Activated CD4-positive, alpha-beta memory T cell treated with anti-CD3 and anti-CD28 coated beads, Interleukin-2, amount 10 ng/mL, durations not matched to agents 7 days and 5 days (primary cell): ENCODE measurements around the gene SLC26A3. TPM values are rescaled to one million over a fixed set of nuclear protein-coding genes. Genes with fewer than 3 reads are reported as not detected.

Experiments used
- CTCF ChIA-PET: fragments of 350-600 bp; sonication (Branson Sonifier 250); formaldehyde crosslinking; loops from one replicate; lab custom pipeline; 2021; ENCODE audit warnings: antibody characterized with exemption, inconsistent platforms; lab: Charles Lee
- POLR2A ChIA-PET: fragments of 350-600 bp; sonication (Branson Sonifier 250); formaldehyde crosslinking; loops from one replicate; lab custom pipeline; 2021; ENCODE audit warnings: antibody characterized with exemption; lab: Charles Lee
- DNase-seq: peaks from one replicate; pipeline ENCODE4 v3.0.0-alpha.2; 2020
- H3K27ac Mint-ChIP-seq: one replicate; pipeline ENCODE4 v1.8.0; 2021; ENCODE audit warnings: mild to moderate bottlenecking, mixed read lengths
- H3K27me3 Mint-ChIP-seq: one replicate; pipeline ENCODE4 v1.8.0; 2021; ENCODE audit warnings: mixed read lengths
- H3K36me3 Mint-ChIP-seq: one replicate; pipeline ENCODE4 v1.8.0; 2021; ENCODE audit warnings: low read depth, mixed read lengths
- H3K4me1 Mint-ChIP-seq: one replicate; pipeline ENCODE4 v1.8.0; 2021; ENCODE audit warnings: mixed read lengths
- H3K4me3 Mint-ChIP-seq: one replicate; pipeline ENCODE4 v1.8.0; 2021; ENCODE audit warnings: mild to moderate bottlenecking, mixed read lengths
- H3K9me3 Mint-ChIP-seq: one replicate; pipeline ENCODE4 v1.8.0; 2021; ENCODE audit warnings: mixed read lengths
- total RNA-seq, 2 experiments: library from RNA; stranded (reverse); gene quantifications; one replicate each; pipeline ENCODE4 v1.2.3, GENCODE V29; 2021

The SLC26A3 gene
- total RNA-seq, 2 experiments from 2014 or later = not detected

- ChIA-PET POLR2A (no interaction called here), CTCF (no interaction called here)
- no peak for DNase-seq
- no peaks in the 10 kb centered on the region for H3K4me1 Mint-ChIP-seq
- no peak overlapping the region for H3K27ac Mint-ChIP-seq
- H3K36me3 Mint-ChIP-seq = no peaks in the 10 kb centered on the region
- peaks cover 9% of the 10 kb centered on the region for H3K27me3 Mint-ChIP-seq
- H3K9me3 Mint-ChIP-seq = no peaks in the 10 kb centered on the region
- no peak overlapping the region for H3K4me3 Mint-ChIP-seq
Measured at GRCh38 chr7:107799647-107800264, 3.3 kb downstream of the SLC26A3 start.

- ChIA-PET CTCF (no interaction called here), POLR2A (no interaction called here)
- Mint-ChIP-seq H3K4me3 (no peak overlapping the region), H3K36me3 (no peaks in the 10 kb centered on the region), H3K27ac (no peak overlapping the region), H3K27me3 (peaks cover 14% of the 10 kb centered on the region), H3K4me1 (no peaks in the 10 kb centered on the region), H3K9me3 (no peaks in the 10 kb centered on the region)
- DNase-seq = no peak
Measured at GRCh38 chr7:107792364-107792763, 10.7 kb downstream of the SLC26A3 start.

GRCh38 chr7:107789647-107790046 is 13.4 kb downstream of the SLC26A3 start:
- ChIA-PET POLR2A (no interaction called here), CTCF (no interaction called here)
- H3K27me3 Mint-ChIP-seq = peaks cover 14% of the 10 kb centered on the region
- no peak overlapping the region for H3K4me3 Mint-ChIP-seq
- DNase-seq = no peak
- H3K9me3 Mint-ChIP-seq = no peaks in the 10 kb centered on the region
- peaks cover 14% of the 10 kb centered on the region for H3K4me1 Mint-ChIP-seq
- no peaks in the 10 kb centered on the region for H3K36me3 Mint-ChIP-seq
- H3K27ac Mint-ChIP-seq = no peak overlapping the region

DNA sequence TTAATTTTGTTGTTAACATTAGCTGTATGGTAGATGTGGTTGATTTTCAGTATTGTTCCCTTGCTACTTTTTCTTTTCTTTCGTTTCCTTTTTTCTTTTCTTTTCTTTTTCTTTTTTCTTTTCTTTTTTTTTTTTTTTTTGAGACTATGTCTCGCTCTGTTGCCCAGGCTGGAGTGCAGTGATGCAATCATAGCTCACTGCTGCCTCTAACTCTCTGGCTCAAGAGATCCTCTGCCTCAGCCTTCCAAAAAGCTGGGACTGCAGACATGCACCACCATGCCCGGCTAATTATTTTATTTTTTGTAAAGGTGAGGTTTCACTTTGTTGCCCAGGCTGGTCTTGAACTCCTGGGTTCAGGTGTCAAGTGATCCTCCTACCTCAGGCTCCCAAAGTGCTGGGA is 14.4 kb downstream of the SLC26A3 start:
- Mint-ChIP-seq H3K36me3 (no peaks in the 10 kb centered on the region), H3K4me1 (peaks cover 14% of the 10 kb centered on the region), H3K4me3 (no peak overlapping the region), H3K27me3 (peaks cover 8% of the 10 kb centered on the region), H3K9me3 (no peaks in the 10 kb centered on the region), H3K27ac (no peak overlapping the region)
- CTCF ChIA-PET = interaction anchor here (0.6 to 0.7 kb wide), 2 partner anchors 10 to 408 kb away, joined by 3 to 5 read pairs; no protein-coding TSS in a partner anchor
- POLR2A ChIA-PET = no interaction called here
- no peak for DNase-seq

DNA sequence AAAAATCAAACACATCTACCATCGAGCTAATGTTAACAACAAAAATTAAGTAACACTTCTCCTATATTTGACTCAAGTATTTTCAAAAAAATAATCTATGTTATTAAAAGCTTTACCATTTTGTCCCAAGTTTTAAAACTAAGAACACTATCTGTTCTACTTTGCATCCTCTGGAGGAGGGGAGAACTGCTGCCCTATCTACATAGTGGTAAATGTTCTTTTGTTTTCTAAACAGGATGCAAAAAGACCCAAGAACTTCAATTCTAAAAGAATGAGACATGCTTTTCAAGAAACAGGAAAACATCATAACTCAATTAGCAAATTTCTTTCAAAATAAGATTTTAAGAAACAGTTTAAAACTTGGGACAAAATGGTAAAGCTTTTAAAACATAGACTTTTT is 14.8 kb downstream of the SLC26A3 start:
- H3K36me3 Mint-ChIP-seq = no peaks in the 10 kb centered on the region
- peaks cover 6% of the 10 kb centered on the region for H3K27me3 Mint-ChIP-seq
- H3K4me1 Mint-ChIP-seq = peaks cover 14% of the 10 kb centered on the region
- POLR2A ChIA-PET = no interaction called here
- no peak overlapping the region for H3K4me3 Mint-ChIP-seq
- no peak for DNase-seq
- no peak overlapping the region for H3K27ac Mint-ChIP-seq
- CTCF ChIA-PET = interaction anchor here (0.7 kb wide), 1 partner anchor 10 kb away, joined by 3 read pairs; no protein-coding TSS in a partner anchor
- H3K9me3 Mint-ChIP-seq = no peaks in the 10 kb centered on the region

DNA sequence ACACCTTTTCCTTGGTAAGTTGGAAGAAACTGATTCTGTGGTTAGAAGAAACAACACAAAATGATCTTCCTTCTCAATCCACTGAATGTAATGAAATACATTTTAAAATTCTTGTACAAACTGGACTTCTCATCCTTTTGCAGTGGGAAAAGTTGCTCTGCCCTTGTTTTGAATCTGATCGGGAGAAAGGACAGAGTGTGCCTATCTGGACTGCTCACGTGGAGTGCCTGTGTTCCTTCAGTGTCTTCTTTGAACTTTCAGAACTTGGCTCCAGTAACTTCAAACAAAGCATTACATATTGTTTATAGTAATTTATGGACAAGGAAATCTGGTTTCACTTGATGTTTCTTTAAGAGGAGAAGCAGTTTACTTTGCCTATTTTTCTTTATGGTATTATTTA is 17.1 kb downstream of the SLC26A3 start:
- POLR2A ChIA-PET = no interaction called here
- Mint-ChIP-seq H3K9me3 (no peaks in the 10 kb centered on the region), H3K4me1 (peaks cover 14% of the 10 kb centered on the region), H3K4me3 (no peak overlapping the region), H3K27me3 (peaks cover 5% of the 10 kb centered on the region), H3K36me3 (no peaks in the 10 kb centered on the region), H3K27ac (no peak overlapping the region)
- CTCF ChIA-PET = no interaction called here
- DNase-seq = no peak

DNA sequence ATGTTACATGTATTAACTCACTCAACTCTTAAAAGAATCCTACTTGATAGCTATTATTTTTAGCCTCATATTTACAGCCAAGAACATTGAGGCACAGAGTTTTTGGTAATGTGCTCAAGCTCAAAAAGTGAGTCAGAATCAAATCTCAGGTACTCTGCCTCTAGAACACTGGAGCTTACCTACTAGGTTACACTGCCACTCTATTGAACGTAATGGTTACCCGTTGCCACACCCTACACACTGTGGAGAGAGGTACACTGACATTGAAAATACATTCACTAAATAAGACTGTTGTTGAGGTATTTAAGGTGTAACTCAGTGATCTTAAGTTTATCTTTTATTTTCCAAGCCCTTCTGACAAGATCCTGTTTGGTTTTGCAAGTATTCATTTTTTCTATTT is 17.9 kb downstream of the SLC26A3 start:
- ChIA-PET POLR2A (no interaction called here), CTCF (interaction anchor here (1.7 kb wide), 1 partner anchor 12 kb away, joined by 3 read pairs; no protein-coding TSS in a partner anchor)
- Mint-ChIP-seq H3K36me3 (no peaks in the 10 kb centered on the region), H3K9me3 (no peaks in the 10 kb centered on the region), H3K27ac (no peak overlapping the region), H3K4me1 (peaks cover 14% of the 10 kb centered on the region), H3K27me3 (peaks cover 5% of the 10 kb centered on the region), H3K4me3 (no peak overlapping the region)
- DNase-seq = no peak

- Mint-ChIP-seq H3K36me3 (no peaks in the 10 kb centered on the region), H3K4me3 (no peak overlapping the region)
- POLR2A ChIA-PET = no interaction called here
Measured at GRCh38 chr7:107783648-107784047, 19.4 kb downstream of the SLC26A3 start.

DNA sequence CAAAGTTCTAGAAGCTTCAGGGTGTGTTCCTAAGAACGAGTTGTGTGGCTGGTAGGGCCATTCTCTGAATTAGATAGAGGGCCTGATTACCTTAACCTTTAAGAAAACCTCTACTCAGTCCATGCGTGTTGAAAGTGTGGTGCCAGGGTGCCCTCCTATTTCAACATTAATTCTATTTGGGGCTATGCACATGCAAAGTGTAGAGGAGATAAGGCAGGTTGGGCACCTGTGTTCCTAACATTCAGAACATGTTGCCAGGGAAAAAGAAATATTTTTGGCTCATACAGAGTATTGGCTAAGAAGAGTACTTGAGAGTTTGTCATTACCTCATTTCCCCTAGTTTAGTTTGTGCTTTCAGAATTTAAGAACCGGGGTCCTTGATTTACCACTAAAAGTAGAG is 20.6 kb downstream of the SLC26A3 start:
- Mint-ChIP-seq H3K9me3 (no peaks in the 10 kb centered on the region), H3K27me3 (peaks cover 5% of the 10 kb centered on the region), H3K4me3 (no peak overlapping the region), H3K4me1 (peaks cover 14% of the 10 kb centered on the region), H3K27ac (no peak overlapping the region), H3K36me3 (no peaks in the 10 kb centered on the region)
- CTCF ChIA-PET = interaction anchor here (1.4 kb wide), 1 partner anchor 93 kb away, joined by 4 read pairs; no protein-coding TSS in a partner anchor
- no peak for DNase-seq
- POLR2A ChIA-PET = no interaction called here

More at GRCh38 chr7:107783648-107784047, 19.4 kb downstream of the SLC26A3 start:
- H3K4me1 Mint-ChIP-seq = peaks cover 14% of the 10 kb centered on the region
- no peaks in the 10 kb centered on the region for H3K9me3 Mint-ChIP-seq
- CTCF ChIA-PET = interaction anchor here (1.7 kb wide), 1 partner anchor 11 kb away, joined by 3 read pairs; no protein-coding TSS in a partner anchor
- DNase-seq = no peak
- H3K27me3 Mint-ChIP-seq = peaks cover 5% of the 10 kb centered on the region
- H3K27ac Mint-ChIP-seq = no peak overlapping the region

DNA sequence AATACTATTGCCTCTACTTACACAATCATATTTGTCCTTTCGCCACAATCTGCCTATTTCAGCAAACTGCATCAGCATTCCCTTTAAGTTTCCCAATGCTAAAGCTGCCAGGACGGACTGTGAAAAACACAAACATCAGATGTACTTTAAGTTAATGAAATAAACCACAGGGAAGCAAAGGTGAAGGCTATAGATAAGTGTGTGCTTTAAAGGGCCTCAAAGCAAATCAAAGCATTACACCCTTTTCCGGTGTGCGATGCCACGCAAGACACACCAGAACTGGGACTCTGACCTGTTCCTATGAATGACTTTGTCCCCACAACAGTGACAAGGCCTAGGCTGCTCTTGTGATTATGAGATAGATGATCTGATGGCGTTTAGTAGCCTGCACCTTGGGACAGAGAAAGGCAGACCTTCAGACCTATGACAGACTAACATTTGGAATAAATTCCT is 23.4 kb downstream of the SLC26A3 start:
- Mint-ChIP-seq H3K27ac (no peak overlapping the region), H3K4me3 (no peak overlapping the region), H3K27me3 (no peaks in the 10 kb centered on the region), H3K36me3 (no peaks in the 10 kb centered on the region), H3K9me3 (no peaks in the 10 kb centered on the region), H3K4me1 (peaks cover under 1% of the 10 kb centered on the region)
- POLR2A ChIA-PET = no interaction called here
- CTCF ChIA-PET = no interaction called here
- no peak for DNase-seq

DNA sequence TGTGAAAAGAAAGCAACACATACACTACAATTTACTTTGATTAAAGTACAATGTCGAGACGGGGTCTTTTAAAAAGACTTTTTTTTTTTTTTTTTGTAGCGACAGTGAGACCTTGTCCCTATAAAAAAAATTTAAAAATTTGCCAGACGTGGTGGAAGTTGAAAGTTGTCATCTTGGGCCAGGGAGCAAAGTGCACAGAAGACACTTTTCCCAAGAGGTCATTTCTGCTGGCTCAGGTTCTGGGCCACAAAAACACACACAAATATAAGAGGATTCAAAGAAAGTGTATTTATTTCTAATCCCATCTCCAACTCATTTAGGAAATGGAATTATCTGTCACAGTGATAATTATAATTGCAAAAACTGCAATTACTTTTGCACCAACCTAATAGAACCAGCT is 24.7 kb downstream of the SLC26A3 start:
- DNase-seq = no peak
- ChIA-PET POLR2A (no interaction called here), CTCF (interaction anchor here (1.1 kb wide), 1 partner anchor 10 kb away, joined by 3 read pairs; no protein-coding TSS in a partner anchor)
- Mint-ChIP-seq H3K27me3 (no peaks in the 10 kb centered on the region), H3K4me1 (no peaks in the 10 kb centered on the region), H3K36me3 (no peaks in the 10 kb centered on the region), H3K27ac (no peak overlapping the region), H3K4me3 (no peak overlapping the region), H3K9me3 (no peaks in the 10 kb centered on the region)

- Mint-ChIP-seq H3K4me1 (peaks cover 1% of the 10 kb centered on the region), H3K27me3 (no peaks in the 10 kb centered on the region), H3K9me3 (no peaks in the 10 kb centered on the region), H3K36me3 (no peaks in the 10 kb centered on the region), H3K4me3 (no peak overlapping the region), H3K27ac (no peak overlapping the region)
- DNase-seq = no peak
- POLR2A ChIA-PET = no interaction called here
- CTCF ChIA-PET = interaction anchor here (0.5 kb wide), 1 partner anchor 1858 kb away, joined by 3 read pairs; no protein-coding TSS in a partner anchor
Measured at GRCh38 chr7:107777702-107778101, 25.3 kb downstream of the SLC26A3 start.

DNA sequence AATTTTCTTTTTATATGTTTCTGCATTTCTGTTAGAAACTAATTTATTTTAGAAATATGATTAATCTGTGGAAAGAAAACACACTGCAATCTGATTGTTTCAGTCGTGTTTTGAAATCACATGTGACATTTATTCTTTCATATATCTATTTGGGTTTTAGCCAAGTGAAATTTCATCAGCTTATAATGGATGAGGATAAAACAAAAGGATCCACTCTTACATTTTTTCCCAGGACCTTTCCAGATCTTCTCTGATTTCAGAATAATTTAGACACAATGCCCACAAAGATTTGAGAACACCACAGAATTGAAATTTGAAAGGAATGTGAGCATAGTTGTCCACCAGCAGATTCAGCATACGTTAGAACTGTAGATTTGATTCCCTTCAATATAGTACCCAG is 30.0 kb downstream of the SLC26A3 start:
- POLR2A ChIA-PET = no interaction called here
- Mint-ChIP-seq H3K36me3 (no peaks in the 10 kb centered on the region), H3K27ac (no peak overlapping the region), H3K4me1 (peaks cover 1% of the 10 kb centered on the region), H3K4me3 (no peak overlapping the region), H3K9me3 (no peaks in the 10 kb centered on the region), H3K27me3 (no peaks in the 10 kb centered on the region)
- no peak for DNase-seq
- CTCF ChIA-PET = interaction anchor here (0.8 kb wide), 1 partner anchor 11 kb away, joined by 3 read pairs; no protein-coding TSS in a partner anchor
